HG03460 (cell line): Measurements from ENCODE around the gene SCPEP1.

Experiments
- ATAC-seq: cut with Tn5 transposase; IDR thresholded peaks from one replicate; pipeline ENCODE4 v1.9.1; 2021; ENCODE audit not compliant: unreplicated experiment

Gene SCPEP1

DNA sequence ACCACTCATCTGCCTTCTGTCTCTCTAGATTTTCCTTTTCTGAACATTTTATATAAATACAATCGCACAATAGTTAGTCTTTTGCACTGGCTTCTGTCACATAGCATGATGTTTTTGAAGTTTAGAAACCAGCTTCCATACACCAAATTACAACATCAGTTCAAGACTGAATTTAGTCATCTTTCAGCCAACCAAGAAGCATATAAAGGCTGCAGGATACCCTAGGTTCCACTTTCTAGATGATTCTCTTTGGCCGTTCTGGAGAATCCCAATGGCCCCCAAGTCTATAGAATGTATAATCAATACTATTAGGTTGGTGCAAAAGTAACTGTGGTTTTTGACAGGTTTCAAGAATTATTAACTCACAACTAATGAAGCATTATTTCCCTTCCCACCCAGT lies 19.4 kb downstream of the SCPEP1 start:
- no peak for ATAC-seq

DNA sequence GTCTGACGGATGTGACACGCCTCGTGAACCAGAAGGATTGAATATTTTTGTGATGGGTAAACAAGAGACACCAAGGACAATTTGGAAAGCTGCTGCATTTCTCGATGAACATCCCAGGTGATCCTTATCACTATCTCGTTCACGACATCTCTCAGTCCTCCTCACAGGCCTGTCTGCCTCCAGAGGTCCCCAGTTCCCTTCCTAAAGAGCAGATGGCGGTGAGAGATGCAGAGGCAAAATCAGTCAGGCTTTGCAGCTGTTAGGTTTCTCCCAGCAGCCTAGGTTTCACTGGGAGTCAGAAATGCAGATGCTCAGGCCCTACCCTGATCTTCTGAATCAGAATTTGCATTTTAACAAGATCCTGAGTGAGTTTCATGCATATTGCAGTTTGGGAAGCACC lies 23.6 kb downstream of the SCPEP1 start:
- ATAC-seq, result no peak

DNA sequence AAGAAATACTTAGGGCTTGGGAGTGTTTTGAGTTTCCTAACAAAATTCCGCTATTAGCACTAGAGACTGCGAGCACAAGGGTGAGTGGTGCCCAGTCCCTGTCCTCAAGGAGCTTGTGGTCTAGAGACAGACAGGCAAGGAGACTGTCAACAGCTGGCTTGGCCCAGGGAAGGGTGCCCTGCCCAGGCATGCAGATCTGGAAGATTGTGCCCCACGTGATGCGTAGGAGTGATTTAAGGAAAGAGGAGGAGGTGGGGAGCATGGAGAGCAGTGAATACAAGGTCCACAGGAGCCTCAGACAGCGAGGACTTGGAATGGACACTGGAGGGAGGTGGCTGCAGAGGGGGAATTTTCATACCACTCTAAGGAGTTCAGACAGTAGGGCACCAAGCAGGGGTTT lies 25.0 kb downstream of the SCPEP1 start:
- ATAC-seq, result no peak

DNA sequence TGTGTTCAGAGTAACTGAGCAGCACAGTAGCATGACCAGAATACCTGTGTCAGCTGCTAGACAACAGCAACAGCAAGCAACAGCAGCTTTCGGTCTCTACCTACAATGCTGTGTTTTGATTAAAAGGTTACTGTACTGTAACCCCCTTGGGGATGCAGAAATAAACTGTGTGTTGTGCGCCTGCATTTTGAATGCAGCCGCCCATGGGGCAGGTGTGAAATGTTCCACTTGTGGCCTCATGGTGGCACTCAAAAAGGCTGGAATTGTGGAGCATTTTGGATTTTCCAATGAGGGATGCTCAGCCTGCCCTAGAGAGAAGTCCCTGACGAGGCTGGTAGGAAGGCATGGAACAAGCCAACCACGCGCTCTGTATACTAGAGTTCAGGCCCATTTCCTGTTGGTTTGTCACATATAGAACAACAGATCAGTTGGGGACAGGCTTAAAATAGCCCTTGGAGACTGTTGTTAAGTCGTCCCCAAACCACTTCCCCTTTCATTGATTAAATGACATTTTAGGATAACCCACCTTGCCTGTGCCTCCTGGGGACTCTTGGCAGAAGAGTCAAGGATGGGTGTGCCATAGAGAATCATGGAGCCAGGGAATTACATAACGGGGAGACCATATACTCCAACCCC lies 27.1 kb downstream of the SCPEP1 start:
- ATAC-seq, result peak; percentile 80

DNA sequence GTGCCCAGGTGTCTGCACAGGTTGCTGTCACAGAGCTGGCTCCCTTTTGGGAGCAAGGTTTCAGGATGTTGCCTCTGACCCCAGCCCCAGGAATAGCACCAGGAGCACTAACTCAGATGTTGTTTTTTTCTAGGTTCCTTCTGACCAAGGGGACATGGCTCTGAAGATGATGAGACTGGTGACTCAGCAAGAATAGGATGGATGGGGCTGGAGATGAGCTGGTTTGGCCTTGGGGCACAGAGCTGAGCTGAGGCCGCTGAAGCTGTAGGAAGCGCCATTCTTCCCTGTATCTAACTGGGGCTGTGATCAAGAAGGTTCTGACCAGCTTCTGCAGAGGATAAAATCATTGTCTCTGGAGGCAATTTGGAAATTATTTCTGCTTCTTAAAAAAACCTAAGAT lies 28.1 kb downstream of the SCPEP1 start:
- ATAC-seq, result no peak

DNA sequence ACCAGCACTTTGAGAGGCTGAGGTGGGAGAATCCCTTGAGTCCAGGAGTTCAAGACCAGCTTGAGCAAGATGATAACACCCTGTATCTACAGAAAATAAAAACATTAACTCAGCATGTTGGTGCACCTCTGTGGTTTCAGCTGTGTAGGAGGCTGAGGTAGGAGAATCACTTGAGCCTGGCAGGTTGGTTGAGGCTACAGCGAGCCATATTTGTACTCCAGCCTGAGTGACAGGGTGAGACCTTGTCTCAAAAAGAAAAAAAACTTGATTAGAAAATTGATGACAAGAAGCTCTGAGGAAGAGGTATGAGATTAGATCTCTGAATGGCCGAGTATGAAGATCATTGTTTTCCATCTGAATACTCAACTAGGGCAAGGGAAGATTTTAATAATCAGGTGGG lies 31.0 kb downstream of the SCPEP1 start:
- no peak for ATAC-seq

- ATAC-seq, result peak; percentile 56
Observed at GRCh38 chr17:57009737-57010445, 32.0 kb downstream of the SCPEP1 start.

DNA sequence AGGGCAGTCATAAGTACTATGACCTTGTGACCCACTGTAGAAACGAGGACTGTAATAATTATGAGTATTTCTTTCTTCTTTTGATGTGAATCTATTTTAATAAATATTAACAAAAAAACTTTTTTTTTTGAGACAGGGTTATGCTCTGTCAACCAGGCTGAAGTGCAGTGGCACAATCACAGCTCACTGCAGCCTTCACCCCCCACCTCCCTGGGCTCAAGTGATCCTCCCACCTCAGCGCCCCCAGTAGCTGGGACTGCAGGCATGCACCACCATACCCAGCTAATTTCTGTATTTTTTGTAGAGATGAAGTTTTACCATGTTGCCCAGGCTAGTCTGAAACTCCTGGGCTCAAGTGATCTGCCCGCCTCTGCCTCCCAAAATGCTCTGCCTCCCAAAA lies 32.6 kb downstream of the SCPEP1 start:
- no peak for ATAC-seq

DNA sequence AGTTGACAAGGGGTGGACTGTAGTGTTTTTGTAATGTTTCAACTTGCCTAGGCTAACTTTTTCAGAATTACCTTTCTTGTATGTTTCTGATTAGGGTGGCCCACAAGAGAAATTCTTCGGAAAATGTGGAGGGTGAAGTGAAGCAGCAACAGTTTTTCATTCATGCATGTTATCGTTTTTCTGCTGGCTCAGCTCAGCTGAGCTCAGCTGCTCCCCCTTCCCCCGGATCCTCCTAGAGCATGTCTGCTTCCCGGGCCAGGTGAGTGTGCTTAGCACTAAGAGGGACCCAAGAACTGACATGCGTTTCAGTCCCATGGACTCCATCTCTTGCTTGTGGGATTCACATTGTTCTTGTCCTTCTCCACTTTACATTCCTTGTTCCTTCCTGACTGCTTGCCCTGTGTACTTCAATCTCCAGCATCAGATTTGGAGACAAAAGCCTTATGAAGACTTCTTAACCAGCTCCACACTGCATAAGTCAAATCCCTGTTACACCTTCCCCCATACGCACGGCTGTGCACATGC lies 33.6 kb downstream of the SCPEP1 start:
- ATAC-seq, result no peak

DNA sequence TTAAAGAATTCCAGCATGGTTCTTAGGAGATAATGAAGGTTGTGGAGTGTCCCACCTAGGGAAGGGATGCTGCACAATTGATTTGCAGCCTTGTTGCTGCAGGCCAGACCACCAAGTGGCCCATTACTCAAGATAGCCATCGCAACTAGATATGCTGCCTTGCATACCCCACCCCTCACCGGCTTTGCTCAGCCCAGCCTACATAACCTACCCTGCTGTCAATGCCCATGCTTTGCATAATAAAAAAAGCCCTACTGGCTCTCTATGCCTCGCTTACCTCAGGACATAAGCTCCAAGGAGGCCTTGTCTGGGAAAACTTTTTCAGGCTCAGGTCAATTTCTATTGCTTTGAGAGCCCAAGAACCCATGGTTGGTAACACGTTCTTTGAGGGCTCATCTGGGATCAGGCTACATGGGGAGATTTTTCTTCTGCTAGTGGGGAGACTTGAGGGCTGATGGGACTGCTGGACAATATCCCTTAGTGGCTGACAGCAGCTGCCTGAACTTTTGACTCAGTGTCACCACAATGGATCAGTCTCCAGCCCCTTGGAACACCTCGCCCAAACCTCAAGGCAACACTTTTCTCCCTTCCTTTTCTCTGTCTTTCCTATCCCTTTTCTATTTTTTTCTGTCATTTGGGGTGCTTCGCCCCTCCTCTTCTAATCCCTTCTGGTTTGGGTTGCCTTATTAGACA lies 38.3 kb downstream of the SCPEP1 start:
- ATAC-seq, result no peak

DNA sequence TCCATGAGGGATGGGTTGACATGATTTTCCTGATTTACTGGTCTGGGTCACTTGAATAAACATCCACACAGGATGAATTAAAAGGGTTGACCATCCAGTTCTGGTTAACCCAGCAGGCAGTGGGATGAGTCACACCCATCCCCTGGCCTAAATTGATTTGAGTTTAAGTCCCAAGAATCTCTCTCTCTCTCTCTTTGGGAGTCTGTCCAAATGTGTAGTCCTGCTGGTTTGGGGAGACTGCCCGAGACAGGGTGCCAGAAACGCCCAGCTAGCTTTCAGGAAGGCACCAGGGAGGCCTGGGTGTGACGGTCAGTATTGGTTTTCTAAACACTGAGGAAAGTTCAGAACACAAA lies 38.8 kb downstream of the SCPEP1 start:
- no peak for ATAC-seq

GRCh38 chr17:57017625-57018024 lies 39.7 kb downstream of the SCPEP1 start:
- no peak for ATAC-seq

GRCh38 chr17:57020208-57020607 lies 42.3 kb downstream of the SCPEP1 start:
- no peak for ATAC-seq

DNA sequence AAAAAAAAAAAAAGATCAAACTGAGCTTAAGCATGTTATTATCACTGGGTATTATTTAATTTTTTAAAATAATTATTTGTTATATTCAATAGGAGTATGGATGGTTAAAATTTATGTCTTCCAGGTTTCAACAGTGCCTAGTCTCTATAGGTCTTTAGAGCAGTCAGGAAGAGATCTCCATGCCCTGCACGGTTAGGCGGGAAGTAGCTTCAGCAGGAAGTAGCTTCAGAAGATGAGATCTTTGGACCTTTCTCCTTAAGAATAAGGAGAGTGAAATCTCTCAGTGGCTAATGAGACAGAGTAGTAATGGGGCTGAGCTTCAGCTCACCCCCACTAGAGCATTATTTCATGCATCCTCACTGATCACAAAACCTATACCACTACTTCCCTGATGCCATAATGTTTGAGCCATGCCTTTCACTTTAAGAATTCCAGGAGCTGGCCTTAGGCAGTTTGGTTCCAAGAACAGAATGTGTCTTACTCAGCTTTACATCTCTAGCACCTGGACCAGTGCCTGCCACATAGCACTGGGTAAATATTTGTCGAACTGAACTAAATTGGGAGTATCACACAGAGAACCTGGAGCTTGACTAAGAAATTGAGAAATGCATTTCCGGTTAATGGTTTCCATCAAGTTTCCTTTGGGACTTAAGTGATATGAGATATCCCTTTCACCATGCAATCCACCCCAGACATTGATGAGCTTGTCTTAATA lies 43.5 kb downstream of the SCPEP1 start:
- ATAC-seq, result no peak

- no peak for ATAC-seq
Observed at GRCh38 chr17:57025876-57026275, 47.9 kb downstream of the SCPEP1 start.

GRCh38 chr17:57027852-57028251 lies 49.9 kb downstream of the SCPEP1 start:
- no peak for ATAC-seq

DNA sequence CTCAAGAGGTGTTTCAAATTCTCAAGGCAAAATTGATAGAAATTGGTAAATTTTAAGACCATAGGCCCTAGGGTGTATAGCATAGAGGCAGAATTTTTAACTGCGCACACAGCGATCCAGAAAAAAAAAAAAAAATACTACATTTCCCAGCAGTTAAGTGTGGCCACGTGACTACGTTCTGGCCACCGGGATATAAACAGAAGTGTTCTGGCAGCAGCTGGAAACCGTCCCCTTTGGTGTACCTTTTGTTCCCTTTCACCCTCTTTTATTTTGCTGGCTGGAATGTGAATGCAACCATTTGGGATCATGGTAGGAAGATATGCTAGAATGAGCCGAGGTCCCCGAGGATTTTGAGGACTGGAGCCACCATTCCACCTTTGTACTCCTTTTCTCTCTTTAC lies 54.4 kb downstream of the SCPEP1 start:
- no peak for ATAC-seq

DNA sequence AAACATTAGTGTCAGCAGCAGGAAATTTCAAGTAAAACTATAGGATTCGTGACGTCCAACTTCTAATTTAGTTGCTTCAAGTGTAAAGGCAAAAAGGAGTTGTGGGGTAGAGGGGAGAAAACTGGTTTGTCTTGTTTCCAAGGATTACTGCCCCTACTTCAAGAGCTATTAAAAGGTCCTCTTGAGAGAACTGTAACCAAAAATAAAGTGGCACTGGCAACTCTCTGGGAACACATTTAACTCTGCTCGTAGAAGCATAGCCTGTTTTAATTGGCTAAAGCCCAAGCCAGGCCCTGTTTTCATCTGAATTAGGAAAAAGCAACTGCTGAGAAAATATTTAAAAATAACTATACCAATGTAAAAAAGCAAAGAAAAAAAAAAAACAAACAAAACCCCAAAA lies 55.4 kb downstream of the SCPEP1 start:
- no peak for ATAC-seq

DNA sequence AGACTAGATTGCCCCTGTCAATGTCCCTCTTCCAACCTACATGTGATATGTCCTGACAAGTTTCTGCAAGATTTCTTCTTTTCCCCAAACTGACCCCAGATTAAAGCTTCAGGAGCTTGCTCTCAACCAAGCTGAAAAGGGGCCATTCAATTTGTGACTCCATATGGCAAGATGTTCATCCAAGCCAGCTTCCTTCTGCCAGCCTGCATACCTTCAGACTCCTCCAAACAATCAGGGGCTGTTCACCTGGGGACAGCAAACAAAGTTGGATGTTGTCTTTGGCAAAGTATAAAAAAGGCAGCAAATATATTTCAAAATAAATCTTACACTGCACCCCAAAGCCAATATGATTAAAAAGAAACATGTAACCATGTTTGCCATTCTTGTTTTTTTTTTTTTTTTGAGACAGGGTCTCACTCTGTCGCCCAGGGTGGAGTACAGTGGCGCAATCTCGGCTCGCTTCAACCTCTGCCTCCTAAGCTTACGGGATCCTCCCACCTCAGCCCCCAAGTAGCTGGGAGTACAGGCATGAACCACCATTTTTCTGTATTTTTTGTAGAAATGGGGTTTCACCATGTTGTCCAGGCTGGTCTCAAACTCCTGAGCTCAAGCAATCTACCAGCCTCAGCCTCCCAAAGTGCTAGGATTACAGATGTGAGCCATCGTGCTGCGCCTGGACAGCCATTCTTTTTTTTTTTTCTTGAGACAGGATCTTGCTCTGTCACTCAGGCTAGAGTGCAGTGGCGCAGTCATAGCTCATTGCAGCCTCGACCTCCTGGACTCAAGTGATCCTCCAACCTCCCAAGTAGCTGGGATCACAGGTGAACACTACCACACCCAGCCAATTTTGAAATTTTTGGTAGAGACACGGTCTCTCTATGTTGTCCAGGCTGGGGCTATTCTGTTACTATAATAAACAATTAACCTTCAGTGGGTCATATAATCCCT lies 57.1 kb downstream of the SCPEP1 start:
- no peak for ATAC-seq

DNA sequence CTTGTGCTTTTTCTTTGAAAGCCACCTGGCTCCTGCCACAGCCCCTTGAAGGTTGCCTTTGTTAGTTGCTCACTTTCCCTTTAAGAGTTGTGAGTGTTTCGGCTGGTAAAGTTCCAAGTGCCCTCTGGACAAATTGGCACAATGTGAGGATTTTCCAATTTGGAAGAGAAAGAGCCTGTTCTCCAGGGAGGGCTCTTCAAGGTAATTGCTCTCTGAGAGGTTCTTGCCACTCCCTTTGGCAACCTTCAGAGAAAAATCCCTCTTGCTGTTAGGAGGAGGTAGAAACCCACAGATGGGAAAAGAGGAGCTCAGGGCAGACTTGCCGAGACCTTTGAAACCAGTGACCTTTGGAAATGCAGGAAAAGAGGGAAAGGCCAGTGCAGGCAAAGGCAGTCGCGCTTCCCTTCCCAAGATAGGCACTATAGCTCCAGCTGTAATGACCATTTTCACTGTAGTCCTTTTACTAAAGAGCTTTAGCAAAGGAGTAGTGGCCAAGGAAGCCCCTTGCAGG lies 58.1 kb downstream of the SCPEP1 start:
- ATAC-seq, result no peak
